HG03439 (cell line): ENCODE data around the gene SRSF2.
"Not testable (repeated sequence)": the region's sequence is repeated elsewhere in the genome, so short reads cannot be mapped to it uniquely, and the experiment has no call there.

Source experiments
- ATAC-seq: cut with Tn5 transposase; IDR thresholded peaks from one replicate; pipeline ENCODE4 v1.9.1; 2021; ENCODE audit warnings: mild to moderate bottlenecking, moderate library complexity; ENCODE audit not compliant: unreplicated experiment

The SRSF2 gene

GRCh38 chr17:76722279-76722678 is 14.9 kb downstream of the SRSF2 start:
- no peak for ATAC-seq

GRCh38 chr17:76721463-76721862 is 15.7 kb downstream of the SRSF2 start:
- ATAC-seq = no peak

- no peak for ATAC-seq
Measured at GRCh38 chr17:76720941-76721340, 16.2 kb downstream of the SRSF2 start.

- no peak for ATAC-seq
Measured at GRCh38 chr17:76720211-76720610, 16.9 kb downstream of the SRSF2 start.

GRCh38 chr17:76718516-76718915 is 18.6 kb downstream of the SRSF2 start:
- no peak for ATAC-seq

- ATAC-seq = no peak
Measured at GRCh38 chr17:76716839-76717215, 20.3 kb downstream of the SRSF2 start.

GRCh38 chr17:76716146-76716838 is 20.8 kb downstream of the SRSF2 start:
- ATAC-seq = no peak

GRCh38 chr17:76715496-76715830 is 21.7 kb downstream of the SRSF2 start:
- ATAC-seq = no peak

GRCh38 chr17:76714822-76715495 is 22.2 kb downstream of the SRSF2 start:
- no peak for ATAC-seq

GRCh38 chr17:76714336-76714735 is 22.8 kb downstream of the SRSF2 start:
- no peak for ATAC-seq

GRCh38 chr17:76713765-76714164 is 23.4 kb downstream of the SRSF2 start:
- no peak for ATAC-seq

GRCh38 chr17:76712321-76712720 is 24.8 kb downstream of the SRSF2 start:
- not testable (repeated sequence) for ATAC-seq

- no peak for ATAC-seq
Measured at GRCh38 chr17:76710863-76711611, 26.1 kb downstream of the SRSF2 start, which contains the start of gene MXRA7. Gene MXRA7, minus strand, starts transcription at chr17:76710965. Its CDS starts 19 bp downstream, at chr17:76710946.

- ATAC-seq = not testable (repeated sequence)
Measured at GRCh38 chr17:76709951-76710862, 26.9 kb downstream of the SRSF2 start.

- no peak for ATAC-seq
Measured at GRCh38 chr17:76709077-76709950, 27.8 kb downstream of the SRSF2 start.

- ATAC-seq = no peak
Measured at GRCh38 chr17:76707985-76708807, 28.9 kb downstream of the SRSF2 start.

- ATAC-seq = no peak
Measured at GRCh38 chr17:76706817-76707216, 30.3 kb downstream of the SRSF2 start.

GRCh38 chr17:76704805-76705204 is 32.3 kb downstream of the SRSF2 start:
- no peak for ATAC-seq
